Smooth muscle cell (in vitro differentiated cells): ENCODE results near the gene PFDN4. TPM values are rescaled to one million over a fixed set of nuclear protein-coding genes. Genes with fewer than 3 reads are reported as not detected.
A peak's percentile ranks its signal among the peaks of the same experiment; 100 is the strongest.

Experiments used
- DNase-seq: peaks from one replicate; lab custom pipeline; 2025; ENCODE audit not compliant: unreplicated experiment; lab: John Stamatoyannopoulos, UW
- H2AFZ ChIP-seq: fragments of 200-600 bp; sonication (generic); 2 replicates; pipeline ENCODE4 v1.6.0; 2016; ENCODE audit warnings: antibody characterized with exemption, low read depth, mild to moderate bottlenecking
- H3F3A ChIP-seq: fragments of 200-600 bp; sonication (generic); 2 replicates; pipeline ENCODE4 v1.6.0; 2017; ENCODE audit warnings: antibody characterized with exemption, low read depth
- H3K27ac ChIP-seq: fragments of 200-600 bp; sonication (generic); 2 replicates; pipeline ENCODE4 v1.5.1; 2016; ENCODE audit warnings: low read depth, mild to moderate bottlenecking
- H3K27me3 ChIP-seq: fragments of 200-600 bp; sonication (generic); 2 replicates; pipeline ENCODE4 v1.6.1; 2016; ENCODE audit warnings: low read depth, mild to moderate bottlenecking
- H3K36me3 ChIP-seq: fragments of 200-600 bp; sonication (generic); 2 replicates; pipeline ENCODE4 v1.5.1; 2016; ENCODE audit warnings: low read depth
- H3K4me1 ChIP-seq: fragments of 200-600 bp; sonication (generic); 2 replicates; pipeline ENCODE4 v1.5.1; 2016; ENCODE audit warnings: low read depth
- H3K4me2 ChIP-seq: fragments of 200-600 bp; sonication (generic); 2 replicates; pipeline ENCODE4 v1.6.0; 2016; ENCODE audit warnings: mild to moderate bottlenecking
- H3K4me3 ChIP-seq: fragments of 200-600 bp; sonication (generic); 2 replicates; pipeline ENCODE4 v1.5.1; 2016; ENCODE audit warnings: mild to moderate bottlenecking
- H3K79me2 ChIP-seq: fragments of 200-600 bp; sonication (generic); 2 replicates; pipeline ENCODE4 v1.6.0; 2016; ENCODE audit warnings: low read depth, mild to moderate bottlenecking
- H3K9ac ChIP-seq: fragments of 200-600 bp; sonication (generic); 2 replicates; pipeline ENCODE4 v1.6.0; 2016; ENCODE audit warnings: low read depth
- H3K9me3 ChIP-seq: fragments of 200-600 bp; sonication (generic); replicated peaks from 2 replicates; pipeline ENCODE4 v1.5.1; 2016; ENCODE audit warnings: low read depth
- H4K20me1 ChIP-seq: fragments of 200-600 bp; sonication (generic); 2 replicates; pipeline ENCODE4 v1.6.0; 2016; ENCODE audit warnings: low read depth
- CTCF ChIP-seq: fragments of 200-600 bp; sonication (generic); IDR thresholded peaks from 2 replicates; pipeline ENCODE4 v1.5.1; 2017; ENCODE audit warnings: borderline replicate concordance, mild to moderate bottlenecking, antibody characterized with exemption; ENCODE audit not compliant: insufficient read depth, poor library complexity, severe bottlenecking
- WGBS: methylation state at CpG from one replicate; pipeline ENCODE4 v1.1.7; 2016; ENCODE audit warnings: low lambda C conversion rate; 5-methylcytosine and 5-hydroxymethylcytosine counted together
- polyA plus RNA-seq: library from polyadenylated mRNA; unstranded; fragments of >200 nt; fragmentation: Nextera tagmentation; extraction: Ambion mirVana; gene quantifications from 2 replicates; pipeline ENCODE4 v1.2.1, GENCODE V29; 2016
- total RNA-seq: library from RNA; depleted of rRNA; stranded (reverse); fragments of >200 nt; gene quantifications from 2 replicates; pipeline ENCODE4 v1.2.3, GENCODE V29; 2014

Gene PFDN4
- total and polyA plus RNA-seq, 2 experiments from 2014 or later = 47.6 to 240 TPM

DNA sequence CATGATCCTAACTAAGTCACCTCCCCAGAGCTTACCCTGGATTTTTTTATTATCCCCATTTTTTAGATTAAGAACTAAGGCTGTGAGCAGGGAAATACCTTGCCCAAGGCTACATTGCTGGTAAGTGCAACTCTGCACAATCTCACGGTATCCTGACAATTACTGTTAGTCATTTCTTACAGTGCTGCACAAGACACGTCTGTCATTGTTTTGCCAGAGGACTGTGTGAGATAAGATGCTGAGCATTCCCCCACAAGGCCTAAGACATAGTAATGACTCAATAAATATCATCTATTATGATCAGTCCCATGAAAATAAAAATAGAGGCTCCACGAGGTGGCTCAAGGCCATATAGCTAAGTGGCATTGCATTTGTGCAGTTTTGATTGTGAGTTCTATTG is 21.0 kb downstream of the PFDN4 start:
- Histone ChIP-seq H3K4me3 (no peak overlapping the region), H2AFZ (no peak overlapping the region), H3K79me2 (no peaks in the 10 kb centered on the region), H3K36me3 (no peaks in the 10 kb centered on the region), H3F3A (peaks cover 4% of the 10 kb centered on the region), H3K9me3 (no peaks in the 10 kb centered on the region), H3K4me2 (no peak overlapping the region), H3K4me1 (peaks cover 4% of the 10 kb centered on the region), H3K9ac (no peak overlapping the region), H4K20me1 (no peaks in the 10 kb centered on the region), H3K27ac (no peak overlapping the region), H3K27me3 (no peaks in the 10 kb centered on the region)
- TF ChIP-seq CTCF = no peak
- no peak for DNase-seq
- 36% methylated on average over 3 of the region's 3 CpGs for WGBS

GRCh38 chr20:54229566-54230160 is 21.8 kb downstream of the PFDN4 start:
- no peak for DNase-seq
- Histone ChIP-seq H3K9me3 (no peaks in the 10 kb centered on the region), H3K4me3 (no peak overlapping the region), H2AFZ (no peak overlapping the region), H3F3A (peaks cover 4% of the 10 kb centered on the region), H3K9ac (no peak overlapping the region), H3K4me2 (no peak overlapping the region), H3K27ac (peak overlapping the region; percentile 16), H3K79me2 (no peaks in the 10 kb centered on the region), H3K36me3 (no peaks in the 10 kb centered on the region), H3K27me3 (no peaks in the 10 kb centered on the region), H3K4me1 (no peaks in the 10 kb centered on the region), H4K20me1 (no peaks in the 10 kb centered on the region)
- WGBS = 93% methylated on average over 2 of the region's 2 CpGs
- TF ChIP-seq CTCF = no peak

GRCh38 chr20:54231036-54231435 is 23.1 kb downstream of the PFDN4 start:
- Histone ChIP-seq H3K79me2 (no peaks in the 10 kb centered on the region), H3K4me3 (no peak overlapping the region), H3K9ac (no peak overlapping the region), H3K36me3 (no peaks in the 10 kb centered on the region), H3K27me3 (no peaks in the 10 kb centered on the region), H3F3A (peaks cover 4% of the 10 kb centered on the region), H4K20me1 (no peaks in the 10 kb centered on the region), H3K4me2 (no peak overlapping the region), H3K4me1 (no peaks in the 10 kb centered on the region), H3K27ac (no peak overlapping the region), H3K9me3 (no peaks in the 10 kb centered on the region), H2AFZ (no peak overlapping the region)
- no peak for DNase-seq
- WGBS = 72% methylated on average over 3 of the region's 3 CpGs
- TF ChIP-seq CTCF = no peak

GRCh38 chr20:54234991-54235390 is 27.1 kb downstream of the PFDN4 start:
- no peak for TF ChIP-seq CTCF
- no peaks in the 10 kb centered on the region for H3F3A ChIP-seq
- H3K4me2 ChIP-seq = no peak overlapping the region
- H4K20me1 ChIP-seq = no peaks in the 10 kb centered on the region
- no peaks in the 10 kb centered on the region for H3K9me3 ChIP-seq
- no peaks in the 10 kb centered on the region for H3K79me2 ChIP-seq
- DNase-seq = no peak
- H3K4me1 ChIP-seq = no peaks in the 10 kb centered on the region
- no peaks in the 10 kb centered on the region for H3K27me3 ChIP-seq
- 92% methylated on average over 2 of the region's 2 CpGs for WGBS
- H3K36me3 ChIP-seq = no peaks in the 10 kb centered on the region
- no peak overlapping the region for H3K9ac ChIP-seq
- no peak overlapping the region for H3K4me3 ChIP-seq
- H2AFZ ChIP-seq = no peak overlapping the region
- no peak overlapping the region for H3K27ac ChIP-seq
